Measurements from ENCODE around the gene COL24A1. TPM values are rescaled to one million over a fixed set of nuclear protein-coding genes. Genes with fewer than 3 reads are reported as not detected.

COL24A1 gene
- total RNA-seq, 1 experiment from 2014 or later = 0.08 TPM

GRCh38 chr1:85898861-85899260 is 257.7 kb downstream of the COL24A1 start:
- BruUV-seq (replicated peaks) = no TSS peak
- Histone ChIP-seq H3K4me1 (ENCODE audit: control insufficient read depth, insufficient read depth, low read length) (no peaks in the 10 kb centered on the region), H3K27me3 (ENCODE audit: control insufficient read depth, insufficient read depth, low read length) (0 out of 2 replicates have a peak, but pooled peaks cover 3% of the 10 kb centered on the region), H3K4me3 (ENCODE audit: low read depth in 2 of 2, low read length in 2 of 2) (no peak overlapping the region), H3K27ac (ENCODE audit: low read length) (no peak overlapping the region), H3K9me3 (ENCODE audit: control insufficient read depth, insufficient read depth, low read depth, low read length) (no peaks in the 10 kb centered on the region), H3K36me3 (ENCODE audit: control insufficient read depth, insufficient read depth, low read length) (no peaks in the 10 kb centered on the region)
- CTCF ChIA-PET = no interaction called here
- POLR2A ChIA-PET = no interaction called here
- no peak for DNase-seq (ENCODE audit: low read depth, low spot score)
- in situ Hi-C loops (cut with HindIII; ENCODE audit: low pct_unique_long_range_greater_than_20kb, low sequenced_read_pairs) (no loop called here), intact Hi-C loops (cut with micrococcal nuclease; ENCODE audit: unreplicated experiment) (loop anchor here (10.0 kb wide), 1 partner anchor 356 kb away; no protein-coding TSS in a partner anchor)
- TF ChIP-seq TCF7L2 (IDR thresholded peaks at IDR 0.05; ENCODE audit: low read depth, low read length) (no peak), CTCF (IDR thresholded peaks at IDR 0.05) (no peak), SIN3A (IDR thresholded peaks at IDR 0.05; ENCODE audit: borderline replicate concordance, insufficient read depth, low read depth, low read length) (no peak), POLR2AphosphoS5 (IDR thresholded peaks at IDR 0.05; ENCODE audit: low read depth, low read length) (no peak), REST (IDR thresholded peaks at IDR 0.05; ENCODE audit: insufficient read depth in 1 of 2, low read depth in 2 of 2, low read length in 1 of 2) (no peak)
- no peak for ATAC-seq

- Histone ChIP-seq H3K27me3 (ENCODE audit: control insufficient read depth, insufficient read depth, low read length) (no peaks in the 10 kb centered on the region), H3K27ac (ENCODE audit: low read length) (no peak overlapping the region), H3K4me1 (ENCODE audit: control insufficient read depth, insufficient read depth, low read length) (no peaks in the 10 kb centered on the region), H3K36me3 (ENCODE audit: control insufficient read depth, insufficient read depth, low read length) (no peaks in the 10 kb centered on the region), H3K4me3 (ENCODE audit: low read depth in 2 of 2, low read length in 2 of 2) (no peak overlapping the region), H3K9me3 (ENCODE audit: control insufficient read depth, insufficient read depth, low read depth, low read length) (no peaks in the 10 kb centered on the region)
- DNase-seq (ENCODE audit: low read depth, low spot score) (peak; percentile 33), ATAC-seq (peak; percentile 79; the same call in 1 of the 2 replicates)
- in situ Hi-C loops (cut with HindIII; ENCODE audit: low pct_unique_long_range_greater_than_20kb, low sequenced_read_pairs) = no loop called here
- CTCF ChIA-PET = interaction anchor here (0.9 kb wide), 1 partner anchor 124 kb away, joined by 3 read pairs; no protein-coding TSS in a partner anchor
- peak; percentile 75; the same call in 1 of the 2 replicates for TF ChIP-seq CTCF (IDR thresholded peaks at IDR 0.05)
- TF ChIP-seq POLR2AphosphoS5 (IDR thresholded peaks at IDR 0.05; ENCODE audit: low read depth, low read length) = no peak
- intact Hi-C loops (cut with micrococcal nuclease; ENCODE audit: unreplicated experiment) = loop anchor here (2.0 to 10.0 kb wide), 2 partner anchors 124 to 360 kb away; no protein-coding TSS in a partner anchor
- POLR2A ChIA-PET = interaction anchor here (0.7 kb wide), 1 partner anchor 113 kb away, joined by 3 read pairs; no protein-coding TSS in a partner anchor
- no TSS peak for BruUV-seq (replicated peaks)
Observed at GRCh38 chr1:85894651-85895050, 261.9 kb downstream of the COL24A1 start.

All from Panc1 (cell line).